H9 (cell line): ENCODE measurements around the gene AIF1. TPM values are rescaled to one million over a fixed set of nuclear protein-coding genes. Genes with fewer than 3 reads are reported as not detected.

ENCODE experiments used
- DNase-seq: peaks from one replicate; pipeline ENCODE4 v3.0.0-alpha.2; 2017
- H2AFZ ChIP-seq: one replicate; pipeline ENCODE4 v1.6.1; 2013; ENCODE audit warnings: mild to moderate bottlenecking, low read length, control low read depth, moderate library complexity
- H2AK5ac ChIP-seq: 2 replicates; pipeline ENCODE4 v1.6.1; 2013; ENCODE audit warnings: low read length, control low read depth, mixed read lengths; ENCODE audit not compliant: insufficient read length
- H2BK120ac ChIP-seq: one replicate; pipeline ENCODE4 v1.6.1; 2013; ENCODE audit warnings: low read depth, mild to moderate bottlenecking, low read length, control low read depth, inconsistent platforms; ENCODE audit not compliant: poor library complexity, severe bottlenecking
- H2BK12ac ChIP-seq: 2 replicates; pipeline ENCODE4 v1.6.1; 2013; ENCODE audit warnings: low read length, control low read depth, mixed read lengths, low read depth; ENCODE audit not compliant: insufficient read length
- H2BK15ac ChIP-seq: 2 replicates; pipeline ENCODE4 v1.6.1; 2013; ENCODE audit warnings: low read depth, low read length, control low read depth
- H2BK20ac ChIP-seq: one replicate; pipeline ENCODE4 v1.6.1; 2013; ENCODE audit warnings: low read depth, mild to moderate bottlenecking, low read length, control low read depth, inconsistent platforms; ENCODE audit not compliant: poor library complexity, severe bottlenecking
- H2BK5ac ChIP-seq: 2 replicates; pipeline ENCODE4 v1.6.1; 2013; ENCODE audit warnings: low read length, control low read depth, mixed read lengths; ENCODE audit not compliant: insufficient read length
- H3K14ac ChIP-seq: 2 replicates; pipeline ENCODE4 v1.6.1; 2013; ENCODE audit warnings: low read length, control low read depth; ENCODE audit not compliant: insufficient read depth
- H3K18ac ChIP-seq: 2 replicates; pipeline ENCODE4 v1.6.1; 2013; ENCODE audit warnings: low read depth, mild to moderate bottlenecking, mixed read lengths, low read length, control low read depth; ENCODE audit not compliant: insufficient read length
- H3K23ac ChIP-seq: 2 replicates; pipeline ENCODE4 v1.6.1; 2013; ENCODE audit warnings: low read length, control low read depth, mixed read lengths, low read depth; ENCODE audit not compliant: insufficient read length
- H3K23me2 ChIP-seq: 2 replicates; pipeline ENCODE4 v1.6.1; 2013; ENCODE audit warnings: low read depth, mild to moderate bottlenecking, mixed read lengths, low read length, control low read depth; ENCODE audit not compliant: insufficient read length, poor library complexity, severe bottlenecking
- H3K27ac ChIP-seq: 2 replicates; pipeline ENCODE4 v1.5.1; 2013; ENCODE audit warnings: low read length, control low read depth, mixed read lengths, low read depth; ENCODE audit not compliant: insufficient read length
- H3K27me3 ChIP-seq: 2 replicates; pipeline ENCODE4 v1.6.1; 2013; ENCODE audit warnings: low read length, control low read depth, inconsistent platforms; ENCODE audit not compliant: insufficient read depth
- H3K4ac ChIP-seq: 2 replicates; pipeline ENCODE4 v1.6.1; 2013; ENCODE audit warnings: low read depth, mild to moderate bottlenecking, control low read depth, inconsistent platforms, low read length, moderate library complexity
- H3K4me1 ChIP-seq: 2 replicates; pipeline ENCODE4 v1.6.1; 2013; ENCODE audit warnings: low read length, control low read depth, inconsistent platforms; ENCODE audit not compliant: insufficient read depth
- H3K4me2 ChIP-seq: 2 replicates; pipeline ENCODE4 v1.6.1; 2013; ENCODE audit warnings: low read length, control low read depth, mixed read lengths; ENCODE audit not compliant: insufficient read length, insufficient read depth
- H3K56ac ChIP-seq: 2 replicates; pipeline ENCODE4 v1.6.1; 2013; ENCODE audit warnings: low read depth, mild to moderate bottlenecking, mixed read lengths, low read length, control low read depth; ENCODE audit not compliant: insufficient read length
- H3K79me1 ChIP-seq: 2 replicates; pipeline ENCODE4 v1.6.1; 2013; ENCODE audit warnings: low read depth, mild to moderate bottlenecking, moderate library complexity, low read length, control low read depth, inconsistent platforms; ENCODE audit not compliant: insufficient read depth, poor library complexity, severe bottlenecking
- H3K79me2 ChIP-seq: 2 replicates; pipeline ENCODE4 v1.6.1; 2013; ENCODE audit warnings: low read length, control low read depth, inconsistent platforms; ENCODE audit not compliant: insufficient read depth
- H3K9ac ChIP-seq: 2 replicates; pipeline ENCODE4 v1.6.1; 2013; ENCODE audit warnings: low read length, control low read depth, mixed read lengths; ENCODE audit not compliant: insufficient read length; ENCODE audit errors: extremely low read depth
- H3K9me3 ChIP-seq: one replicate; pipeline ENCODE4 v1.6.1; 2013; ENCODE audit warnings: low read depth, low read length, inconsistent platforms; ENCODE audit not compliant: control insufficient read depth
- H3T11ph ChIP-seq: one replicate; pipeline ENCODE4 v1.6.1; 2013; ENCODE audit warnings: mild to moderate bottlenecking, low read length, control low read depth, inconsistent platforms
- H4K20me1 ChIP-seq: one replicate; pipeline ENCODE4 v1.6.1; 2013; ENCODE audit not compliant: control insufficient read depth, insufficient read length, insufficient read depth
- H4K5ac ChIP-seq: 2 replicates; pipeline ENCODE4 v1.6.1; 2013; ENCODE audit warnings: low read depth, mild to moderate bottlenecking, mixed read lengths, low read length, control low read depth; ENCODE audit not compliant: insufficient read length
- H4K8ac ChIP-seq: replicated peaks from 2 replicates; pipeline ENCODE4 v1.6.1; 2013; ENCODE audit warnings: low read length, control low read depth, mixed read lengths, low read depth; ENCODE audit not compliant: insufficient read length
- H4K91ac ChIP-seq: 2 replicates; pipeline ENCODE4 v1.6.1; 2013; ENCODE audit warnings: low read depth, mild to moderate bottlenecking, moderate library complexity, mixed read lengths, low read length, control low read depth; ENCODE audit not compliant: insufficient read length
- H3K27ac Mint-ChIP-seq, 3 experiments: 2 replicates in 2 of 3; 3 replicates in 1 of 3; pipeline ENCODE4 v1.8.0; 2020 to 2021; ENCODE audit warnings: mixed read lengths in 3 of 3, mild to moderate bottlenecking in 1 of 3, moderate library complexity in 1 of 3
- H3K27me3 Mint-ChIP-seq: 2 replicates; pipeline ENCODE4 v1.8.0; 2021; ENCODE audit warnings: low read depth, mild to moderate bottlenecking, moderate library complexity, mixed read lengths
- H3K36me3 Mint-ChIP-seq, 3 experiments: 2 replicates in 2 of 3; 3 replicates in 1 of 3; pipeline ENCODE4 v1.8.0; 2020 to 2021; ENCODE audit warnings: low read depth in 3 of 3, mixed read lengths in 3 of 3; ENCODE audit not compliant: insufficient read depth in 1 of 3
- H3K4me1 Mint-ChIP-seq, 2 experiments: 2 replicates each; pipeline ENCODE4 v1.8.0; 2020; ENCODE audit warnings: mixed read lengths in 2 of 2
- H3K4me3 Mint-ChIP-seq, 2 experiments: 2 replicates in 1 of 2; 3 replicates in 1 of 2; pipeline ENCODE4 v1.8.0; 2020 to 2021; ENCODE audit warnings: mild to moderate bottlenecking in 2 of 2, mixed read lengths in 2 of 2, moderate library complexity in 1 of 2
- H3K9me3 Mint-ChIP-seq, 2 experiments: 2 replicates in 1 of 2; 3 replicates in 1 of 2; pipeline ENCODE4 v1.8.0; 2020; ENCODE audit warnings: mild to moderate bottlenecking in 2 of 2, mixed read lengths in 2 of 2, moderate library complexity in 1 of 2
- WGBS: extraction: QIAGEN DNeasy Blood & Tissue Kit; methylation state at CpG from one replicate; pipeline ENCODE4 v1.1.7; 2013; ENCODE audit warnings: missing lambda C conversion rate, low lambda C conversion rate, mixed read lengths; ENCODE audit not compliant: insufficient read length; ENCODE audit errors: extremely low coverage; 5-methylcytosine and 5-hydroxymethylcytosine counted together
- total RNA-seq: library from RNA; stranded (reverse); gene quantifications from 2 replicates; pipeline ENCODE4 v1.2.1, GENCODE V29; 2021
- TF ChIP-seq, protein P1 (sequence below): fragments of 200-600 bp; sonication (generic); conservative IDR thresholded peaks from 3 replicates; pipeline ENCODE4 v1.8.0; 2021; ENCODE audit warnings: antibody characterized with exemption, mild to moderate bottlenecking

AIF1 gene
- total RNA-seq, 1 experiment from 2014 or later: 4.2 TPM

DNA sequence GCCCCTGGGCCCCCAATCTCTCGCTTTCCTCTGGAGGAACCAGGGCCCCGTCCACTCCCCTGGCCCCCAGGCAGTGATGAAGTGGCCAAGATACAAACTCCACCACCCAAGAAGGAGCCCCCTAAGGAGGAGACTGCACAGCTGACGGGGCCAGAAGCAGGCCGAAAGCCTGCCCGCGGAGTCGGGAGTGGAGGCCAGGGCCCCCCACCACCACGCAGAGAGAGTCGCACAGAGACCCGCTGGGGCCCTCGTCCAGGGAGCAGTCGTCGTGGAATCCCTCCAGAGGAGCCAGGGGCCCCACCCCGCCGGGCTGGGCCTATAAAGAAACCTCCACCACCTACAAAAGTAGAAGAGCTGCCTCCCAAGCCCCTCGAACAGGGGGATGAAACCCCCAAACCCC, 16.2 kb downstream of the AIF1 start:
- Histone ChIP-seq H3K23ac (no peak overlapping the region), H3K79me2 (no peaks in the 10 kb centered on the region), H2BK12ac (no peak overlapping the region), H3K4me2 (no peak overlapping the region), H2BK120ac (no peak overlapping the region), H3K23me2 (no peaks in the 10 kb centered on the region), H3K4ac (no peak overlapping the region), H2AK5ac (no peak overlapping the region), H3K18ac (no peak overlapping the region), H3K9me3 (no peaks in the 10 kb centered on the region), H3K27ac (no peak overlapping the region), H3K14ac (no peak overlapping the region), H4K91ac (no peak overlapping the region), H2AFZ (no peak overlapping the region), H2BK15ac (no peak overlapping the region), H3K79me1 (peaks cover 3% of the 10 kb centered on the region), H3T11ph (no peak overlapping the region), H3K4me1 (no peaks in the 10 kb centered on the region), H4K8ac (no peak overlapping the region), H4K20me1 (no peaks in the 10 kb centered on the region), H2BK5ac (no peak overlapping the region), H3K27me3 (no peaks in the 10 kb centered on the region), H4K5ac (no peak overlapping the region), H2BK20ac (no peak overlapping the region), H3K56ac (no peak overlapping the region), H3K9ac (no peak overlapping the region)
- Mint-ChIP-seq H3K4me1 (peaks cover 0 to 3% of the 10 kb centered on the region in 2 experiments; a peak in 1 of 4 replicates), H3K27me3 (no peaks in the 10 kb centered on the region; the same call in 1 of the 2 replicates), H3K9me3 (no peaks in the 10 kb centered on the region), H3K4me3 (no peak overlapping the region), H3K27ac (peak overlapping the region in 1 of 3 experiments; percentile 56; a peak in 2 of 7 replicates), H3K36me3 (peaks cover 82 to 100% (median 100%) of the 10 kb centered on the region in 3 experiments)
- WGBS: no CpG with 5 or more reads among the region's 16 CpGs
- TF ChIP-seq, protein P1, sequence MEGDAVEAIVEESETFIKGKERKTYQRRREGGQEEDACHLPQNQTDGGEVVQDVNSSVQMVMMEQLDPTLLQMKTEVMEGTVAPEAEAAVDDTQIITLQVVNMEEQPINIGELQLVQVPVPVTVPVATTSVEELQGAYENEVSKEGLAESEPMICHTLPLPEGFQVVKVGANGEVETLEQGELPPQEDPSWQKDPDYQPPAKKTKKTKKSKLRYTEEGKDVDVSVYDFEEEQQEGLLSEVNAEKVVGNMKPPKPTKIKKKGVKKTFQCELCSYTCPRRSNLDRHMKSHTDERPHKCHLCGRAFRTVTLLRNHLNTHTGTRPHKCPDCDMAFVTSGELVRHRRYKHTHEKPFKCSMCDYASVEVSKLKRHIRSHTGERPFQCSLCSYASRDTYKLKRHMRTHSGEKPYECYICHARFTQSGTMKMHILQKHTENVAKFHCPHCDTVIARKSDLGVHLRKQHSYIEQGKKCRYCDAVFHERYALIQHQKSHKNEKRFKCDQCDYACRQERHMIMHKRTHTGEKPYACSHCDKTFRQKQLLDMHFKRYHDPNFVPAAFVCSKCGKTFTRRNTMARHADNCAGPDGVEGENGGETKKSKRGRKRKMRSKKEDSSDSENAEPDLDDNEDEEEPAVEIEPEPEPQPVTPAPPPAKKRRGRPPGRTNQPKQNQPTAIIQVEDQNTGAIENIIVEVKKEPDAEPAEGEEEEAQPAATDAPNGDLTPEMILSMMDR: no peak
- no peak for DNase-seq
